Heart right ventricle (tissue), 16 donors: ENCODE data around the gene UIMC1. TPM values are rescaled to one million over a fixed set of nuclear protein-coding genes. Genes with fewer than 3 reads are reported as not detected.

ENCODE experiments used
- ATAC-seq, 8 donors: fragments of 200-7000 bp; cut with Tn5 transposase; one replicate each; pipeline ENCODE4 v1.9.1; 2020; ENCODE audit warnings: mild to moderate bottlenecking in 8 of 8, moderate library complexity in 8 of 8, moderate number of reproducible peaks in 1 of 8
- DNase-seq, 2 donors: peaks; one replicate each; pipeline ENCODE4 v3.0.0-alpha.2; 2020
- H3K27ac ChIP-seq, 10 donors: fragments of 200-600 bp; sonication (generic) in 2 of 10; one replicate each; pipeline versions ENCODE4 v1.5.0 to v1.8.0; 2020 to 2022; ENCODE audit warnings: mild to moderate bottlenecking in 3 of 10
- H3K27me3 ChIP-seq, 7 donors: fragments of 200-600 bp; one replicate each; pipeline ENCODE4 v1.8.0; 2021 to 2022; ENCODE audit warnings: mild to moderate bottlenecking in 2 of 7
- H3K36me3 ChIP-seq, 9 donors: fragments of 200-600 bp; sonication (generic) in 1 of 9; one replicate each; pipeline versions ENCODE4 v1.5.0 to v1.8.0; 2020 to 2022; ENCODE audit warnings: mild to moderate bottlenecking in 2 of 9
- H3K4me1 ChIP-seq, 9 donors: fragments of 200-600 bp; sonication (generic) in 1 of 9; one replicate each; pipeline versions ENCODE4 v1.5.0 to v1.8.0; 2020 to 2022; ENCODE audit warnings: mild to moderate bottlenecking in 4 of 9
- H3K4me3 ChIP-seq, 10 donors: fragments of 200-600 bp; sonication (generic) in 2 of 10; one replicate each; pipeline versions ENCODE4 v1.5.0 to v1.8.0; 2020 to 2022; ENCODE audit warnings: mild to moderate bottlenecking in 7 of 10, moderate library complexity in 2 of 10
- H3K9me3 ChIP-seq, 11 donors: fragments of 200-600 bp in 10 of 11; sonication (generic) in 2 of 11; one replicate each; pipeline versions ENCODE4 v1.5.0 to v1.8.0; 2013 to 2022; ENCODE audit warnings: mild to moderate bottlenecking in 2 of 11, control low read depth in 1 of 11, moderate library complexity in 1 of 11
- WGBS, 2 donors: extraction: QIAGEN DNeasy Blood & Tissue Kit; methylation state at CpG; one replicate each; pipeline ENCODE4 v1.1.7; 2013; ENCODE audit warnings: inconsistent platforms in 1 of 2; 5-methylcytosine and 5-hydroxymethylcytosine counted together
- intact Hi-C, 10 donors: fragments of 100-400 bp; cut with DNase I; formaldehyde crosslinking; loops; one replicate each; pipeline versions ENCODE4 v1.11.1 to v1.14.2; 2022
- polyA plus RNA-seq, 2 donors: library from polyadenylated mRNA; stranded (reverse); fragments of 200-250 nt; gene quantifications; one replicate each; pipeline ENCODE4 v1.2.3, GENCODE V29; 2013
- total RNA-seq, 10 donors: library from RNA; stranded (reverse); fragmentation: NEBNext Ultra II Directional in 3 of 10; extraction: Animal tissue kit (Norgen Biotek cat#: 25700) in 3 of 10; gene quantifications; one replicate each; pipeline versions ENCODE4 v1.2.1 to v1.2.4, GENCODE V29; 2021 to 2023
- TF ChIP-seq, protein P1 (sequence below), 9 donors: fragments of 200-600 bp; sonication (generic) in 2 of 9; IDR thresholded peaks; one replicate each; pipeline versions ENCODE4 v1.5.0 to v1.8.0; 2021 to 2022; ENCODE audit warnings: antibody characterized with exemption in 9 of 9, mild to moderate bottlenecking in 5 of 9, moderate library complexity in 1 of 9
- donor health status: Arrhythmogenic right ventricular cardiomyopathy.
- donor health status: ischemic (EF 13 %, LVEDD 7.1; RV severe dilation, severe dysfunction).
- donor health status: healthy with polysubstance abuse.
- donor health status: DM: no; HTN: yes; CAD: no.
- donor health status: DM: no; HTN: no; CAD: no.
- donor health status: ischemic (EF 25% LVEDD 6.9; RV normal size, moderate dysfunction).
- donor health status: ischemic (EF 25% LVEDD 5.7; RV mildly dilated, moderate dysfunction).
- donor health status: healthy.
- donor health status: DM: yes; HTN: yes; CAD: no.
- donor health status: Ischemic cardiomyopathy.
- donor health status: ischemic (EF 35%, LVEDD 5.7; RV mildly dilated, moderate dysfunction).
- donor health status: nonischemic (EF 11% LVEDD 7.7; RV severe dilation, severe dysfunction).
- donor health status: DM: yes; HTN: yes; CAD: no.
- donor health status: PGD.
- donor health status: ischemic (EF 29% LVEDD 5.4; RV normal size, mild dysfunction).
- donor health status: nonischemic (EF 23%, LVEDD 6.1; RV moderate dilation, normal function).

The UIMC1 gene
- total and polyA plus RNA-seq, 12 donors: 24.0 to 45.5 (median 35.3) TPM

GRCh38 chr5:176886336-176887251 is 120.0 kb downstream of the UIMC1 start:
- DNase-seq: no peak
- 87 to 91% methylated on average over 13 of the region's 13 CpGs for WGBS, 2 donors
- intact Hi-C loops: no loop called here

GRCh38 chr5:176884571-176884890 is 122.0 kb downstream of the UIMC1 start:
- peaks cover 0 to 5% (median 0%) of the 10 kb centered on the region in 7 donors for H3K27me3 ChIP-seq
- H3K4me3 ChIP-seq: no peak overlapping the region
- H3K9me3 ChIP-seq: no peaks in the 10 kb centered on the region
- TF ChIP-seq, protein P1, sequence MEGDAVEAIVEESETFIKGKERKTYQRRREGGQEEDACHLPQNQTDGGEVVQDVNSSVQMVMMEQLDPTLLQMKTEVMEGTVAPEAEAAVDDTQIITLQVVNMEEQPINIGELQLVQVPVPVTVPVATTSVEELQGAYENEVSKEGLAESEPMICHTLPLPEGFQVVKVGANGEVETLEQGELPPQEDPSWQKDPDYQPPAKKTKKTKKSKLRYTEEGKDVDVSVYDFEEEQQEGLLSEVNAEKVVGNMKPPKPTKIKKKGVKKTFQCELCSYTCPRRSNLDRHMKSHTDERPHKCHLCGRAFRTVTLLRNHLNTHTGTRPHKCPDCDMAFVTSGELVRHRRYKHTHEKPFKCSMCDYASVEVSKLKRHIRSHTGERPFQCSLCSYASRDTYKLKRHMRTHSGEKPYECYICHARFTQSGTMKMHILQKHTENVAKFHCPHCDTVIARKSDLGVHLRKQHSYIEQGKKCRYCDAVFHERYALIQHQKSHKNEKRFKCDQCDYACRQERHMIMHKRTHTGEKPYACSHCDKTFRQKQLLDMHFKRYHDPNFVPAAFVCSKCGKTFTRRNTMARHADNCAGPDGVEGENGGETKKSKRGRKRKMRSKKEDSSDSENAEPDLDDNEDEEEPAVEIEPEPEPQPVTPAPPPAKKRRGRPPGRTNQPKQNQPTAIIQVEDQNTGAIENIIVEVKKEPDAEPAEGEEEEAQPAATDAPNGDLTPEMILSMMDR (IDR thresholded peaks at IDR 0.05): no peak
- peaks cover 0 to 86% (median 0%) of the 10 kb centered on the region in 9 donors for H3K36me3 ChIP-seq
- WGBS, 2 donors: 62 to 71% methylated on average over 4 of the region's 4 CpGs
- DNase-seq: no peak
- no peak for ATAC-seq
- H3K4me1 ChIP-seq: no peaks in the 10 kb centered on the region
- H3K27ac ChIP-seq: no peak overlapping the region
- intact Hi-C loops: no loop called here

More at GRCh38 chr5:176886336-176887251, 120.0 kb downstream of the UIMC1 start:
- no peaks in the 10 kb centered on the region for H3K4me1 ChIP-seq
- peaks cover 0 to 89% (median 0%) of the 10 kb centered on the region in 9 donors for H3K36me3 ChIP-seq
- no peak overlapping the region for H3K27ac ChIP-seq
- H3K9me3 ChIP-seq: no peaks in the 10 kb centered on the region
- peaks cover 0 to 7% (median 0%) of the 10 kb centered on the region in 7 donors for H3K27me3 ChIP-seq
- no peak overlapping the region for H3K4me3 ChIP-seq
- TF ChIP-seq, protein P1 (IDR thresholded peaks at IDR 0.05): no peak
- no peak for ATAC-seq

GRCh38 chr5:176883700-176884570 is 122.6 kb downstream of the UIMC1 start:
- Histone ChIP-seq H3K27ac (no peak overlapping the region), H3K36me3 (peaks cover 0 to 80% (median 0%) of the 10 kb centered on the region in 9 donors), H3K9me3 (no peaks in the 10 kb centered on the region), H3K4me3 (no peak overlapping the region), H3K4me1 (no peaks in the 10 kb centered on the region), H3K27me3 (peaks cover 0 to 7% (median 0%) of the 10 kb centered on the region in 7 donors)
- ATAC-seq: no peak
- intact Hi-C loops: no loop called here
- DNase-seq: no peak
- 87 to 89% methylated on average over 17 of the region's 17 CpGs for WGBS, 2 donors
- TF ChIP-seq, protein P1 (IDR thresholded peaks at IDR 0.05): no peak

DNA sequence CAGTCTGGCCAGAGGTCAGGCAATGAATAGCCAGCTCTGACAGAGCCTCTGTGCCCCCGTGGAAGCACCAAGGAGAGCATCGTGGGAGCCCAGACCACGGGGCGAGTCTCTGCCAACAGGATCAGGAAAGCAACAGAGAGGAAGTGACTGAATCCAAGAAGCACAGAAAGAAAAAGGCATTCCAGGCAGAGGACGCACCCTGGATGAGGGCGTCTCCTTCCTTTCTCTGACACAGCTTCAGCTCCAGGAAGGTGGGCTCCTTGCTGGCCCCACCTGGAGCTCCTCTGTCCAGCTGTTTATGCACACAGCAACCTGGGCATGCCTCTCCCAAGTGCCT is 124.0 kb downstream of the UIMC1 start:
- no peaks in the 10 kb centered on the region for H3K4me1 ChIP-seq
- 55 to 59% methylated on average over 6 of the region's 6 CpGs for WGBS, 2 donors
- TF ChIP-seq, protein P1 (IDR thresholded peaks at IDR 0.05): no peak
- H3K36me3 ChIP-seq: peaks cover 0 to 66% (median 0%) of the 10 kb centered on the region in 9 donors
- DNase-seq (no peak), ATAC-seq (no peak)
- H3K9me3 ChIP-seq: no peaks in the 10 kb centered on the region
- intact Hi-C loops: no loop called here
- H3K27ac ChIP-seq: no peak overlapping the region
- H3K27me3 ChIP-seq: peaks cover 0 to 18% (median 13%) of the 10 kb centered on the region in 7 donors
- H3K4me3 ChIP-seq: no peak overlapping the region
